Left renal cortex interstitium (tissue), 4 donors: ENCODE data around the gene WAPL. TPM values are rescaled to one million over a fixed set of nuclear protein-coding genes. Genes with fewer than 3 reads are reported as not detected.
"Not testable (repeated sequence)": the region's sequence is repeated elsewhere in the genome, so short reads cannot be mapped to it uniquely, and the experiment has no call there.

ENCODE experiments used
- DNase-seq, 4 donors: peaks; one replicate each; pipeline ENCODE4 v3.0.0-alpha.2; 2013; ENCODE audit warnings: low read depth in 4 of 4, low spot score in 2 of 4, missing footprints in 1 of 4
- polyA plus RNA-seq, 4 donors: library from polyadenylated mRNA; unstranded; fragments of 120-200 nt; gene quantifications; one replicate each; pipeline ENCODE4 v1.2.1, GENCODE V29; 2013; ENCODE audit not compliant: insufficient read length in 4 of 4

Gene WAPL
- polyA plus RNA-seq, 4 donors, result 43.3 to 51.8 (median 46.9) TPM

- DNase-seq, result no peak
Measured at GRCh38 chr10:86391236-86391840, 130.3 kb downstream of the WAPL start.

GRCh38 chr10:86390337-86391120, 131.1 kb downstream of the WAPL start:
- DNase-seq, result no peak

GRCh38 chr10:86389441-86390193, 132.0 kb downstream of the WAPL start:
- no peak for DNase-seq

DNA sequence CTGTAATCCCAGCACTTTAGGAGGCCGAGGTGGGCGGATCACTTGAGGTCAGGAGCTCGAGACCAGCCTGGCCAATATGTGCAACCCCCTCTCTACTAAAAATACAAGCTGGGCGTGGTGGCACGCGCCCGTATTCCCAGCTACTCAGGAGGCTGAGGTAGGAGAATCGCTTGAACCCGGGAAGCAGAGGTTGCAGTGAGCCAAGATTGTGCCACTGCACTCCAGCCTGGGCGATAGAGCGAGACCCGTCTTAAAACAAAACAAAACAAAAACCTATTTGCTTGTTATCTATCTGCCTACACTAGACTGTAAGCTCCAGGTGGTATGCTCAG, 132.5 kb downstream of the WAPL start:
- DNase-seq, result not testable (repeated sequence)

DNA sequence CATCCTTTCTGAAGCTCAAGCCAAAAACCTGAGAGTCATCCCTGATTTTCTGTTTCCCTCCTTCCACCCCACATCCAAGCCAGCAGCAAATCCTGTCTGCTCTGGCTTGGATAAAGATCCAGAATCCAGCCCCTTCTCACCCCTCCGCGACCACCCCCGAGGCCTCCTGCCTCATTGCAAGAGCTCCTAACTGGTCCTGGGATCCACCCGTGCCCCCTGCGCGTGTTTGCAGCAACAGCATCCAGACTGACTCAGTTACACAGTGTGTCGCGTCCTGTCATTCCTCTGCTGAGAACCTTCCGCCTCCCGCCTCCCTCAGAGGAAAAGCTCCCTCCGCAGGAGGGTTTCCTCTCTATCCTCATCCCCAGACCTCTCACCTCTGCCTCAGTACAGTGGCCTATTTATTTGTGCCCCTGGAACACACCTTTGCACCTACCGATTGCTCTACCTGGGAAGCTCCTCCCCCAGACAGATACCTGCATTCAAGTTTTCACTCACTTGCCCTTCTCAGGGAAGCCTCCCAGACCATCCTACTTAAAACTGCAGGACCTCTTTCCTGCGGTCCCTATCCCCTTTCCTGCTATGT, 133.4 kb downstream of the WAPL start:
- DNase-seq, result no peak

DNA sequence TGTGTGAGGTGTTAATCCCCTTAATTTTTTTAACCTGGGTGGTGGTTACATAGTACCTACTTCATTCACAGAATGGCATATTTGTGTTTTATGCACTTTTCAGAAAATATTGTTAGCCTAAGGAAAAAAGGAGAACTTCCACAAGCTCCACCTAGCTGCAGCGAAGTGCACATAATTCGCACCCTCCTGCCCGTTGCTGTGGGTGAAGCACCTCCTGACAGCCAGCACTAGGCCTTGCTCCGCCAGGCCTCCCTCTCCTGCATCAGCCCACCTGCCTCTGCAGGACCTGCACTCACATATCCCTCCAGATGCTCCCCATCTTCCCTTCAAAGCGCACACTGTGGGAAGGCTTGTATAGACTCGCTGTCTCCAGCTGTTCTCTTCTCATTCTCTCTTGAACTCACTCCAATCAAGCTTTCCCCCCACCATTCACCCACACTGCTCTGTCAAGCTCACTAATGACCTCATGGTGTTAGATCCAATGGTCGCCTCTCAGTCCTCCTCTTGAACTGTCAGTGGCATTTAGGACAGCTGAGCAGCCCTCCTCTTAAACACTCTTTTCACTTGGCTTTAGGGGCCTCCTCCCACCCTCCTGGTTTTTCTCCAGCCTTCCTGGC, 134.3 kb downstream of the WAPL start:
- DNase-seq, result no peak

GRCh38 chr10:86385806-86386205, 135.8 kb downstream of the WAPL start:
- DNase-seq, result no peak

Other genes starting within 250 kb of the WAPL start
- gene GRID1, start 155.0 kb downstream of the WAPL start, polyA plus RNA-seq, result 1 to 10 TPM; 1.4 to 1.9 (median 1.6) TPM
- gene OPN4, start 132.8 kb upstream of the WAPL start, polyA plus RNA-seq, result not detected
- 1 to 10 TPM in 2 of 4 donors, under 1 TPM in 2; 0.92 to 1.5 (median 1.0) TPM for gene LDB3, start 146.7 kb upstream of the WAPL start, polyA plus RNA-seq
- gene BMPR1A, start 234.8 kb upstream of the WAPL start, polyA plus RNA-seq, result 10 to 100 TPM; 64.5 to 79.4 (median 71.1) TPM